IPS-18c (cell line): ENCODE data around the gene ATP6V1B1.

Experiments used
- H3K4me3 ChIP-seq: 2 replicates; pipeline ENCODE4 v1.7.0; 2013; ENCODE audit warnings: low read depth, mild to moderate bottlenecking, low read length, moderate library complexity; ENCODE audit not compliant: insufficient read depth
- H3K9me3 ChIP-seq: one replicate; pipeline ENCODE4 v1.6.1; 2013; ENCODE audit warnings: mild to moderate bottlenecking, low read length, moderate library complexity; ENCODE audit not compliant: control insufficient read depth, insufficient read depth

Gene ATP6V1B1

GRCh38 chr2:70936979-70937811, 1.5 kb downstream of the ATP6V1B1 start:
- Histone ChIP-seq H3K9me3 (no peaks in the 10 kb centered on the region), H3K4me3 (no peak overlapping the region)

GRCh38 chr2:70937866-70938585, 2.3 kb downstream of the ATP6V1B1 start:
- no peaks in the 10 kb centered on the region for H3K9me3 ChIP-seq
- no peak overlapping the region for H3K4me3 ChIP-seq

GRCh38 chr2:70938586-70938950, 2.9 kb downstream of the ATP6V1B1 start:
- Histone ChIP-seq H3K4me3 (peak overlapping the region; percentile 11; the same call in 1 of the 2 replicates), H3K9me3 (no peaks in the 10 kb centered on the region)

- Histone ChIP-seq H3K4me3 (peak overlapping the region; percentile 11; the same call in 1 of the 2 replicates), H3K9me3 (no peaks in the 10 kb centered on the region)
Measured at GRCh38 chr2:70939001-70939838, 3.5 kb downstream of the ATP6V1B1 start.

- H3K9me3 ChIP-seq: no peaks in the 10 kb centered on the region
- H3K4me3 ChIP-seq: 0 out of 2 replicates have a peak overlapping the region, but pooled peaks have one; percentile 11
Measured at GRCh38 chr2:70939839-70940580, 4.3 kb downstream of the ATP6V1B1 start.

GRCh38 chr2:70941186-70941585, 5.5 kb downstream of the ATP6V1B1 start:
- no peak overlapping the region for H3K4me3 ChIP-seq
- no peaks in the 10 kb centered on the region for H3K9me3 ChIP-seq

- Histone ChIP-seq H3K4me3 (no peak overlapping the region), H3K9me3 (no peaks in the 10 kb centered on the region)
Measured at GRCh38 chr2:70941701-70942100, 6.0 kb downstream of the ATP6V1B1 start.

- Histone ChIP-seq H3K4me3 (no peak overlapping the region; the same call in 1 of the 2 replicates), H3K9me3 (no peaks in the 10 kb centered on the region)
Measured at GRCh38 chr2:70942396-70943204, 6.9 kb downstream of the ATP6V1B1 start.

GRCh38 chr2:70943205-70943871, 7.6 kb downstream of the ATP6V1B1 start:
- no peaks in the 10 kb centered on the region for H3K9me3 ChIP-seq
- H3K4me3 ChIP-seq: no peak overlapping the region

GRCh38 chr2:70944111-70944690, 8.5 kb downstream of the ATP6V1B1 start:
- Histone ChIP-seq H3K4me3 (no peak overlapping the region), H3K9me3 (no peaks in the 10 kb centered on the region)

GRCh38 chr2:70946832-70947442, 11.2 kb downstream of the ATP6V1B1 start:
- no peaks in the 10 kb centered on the region for H3K9me3 ChIP-seq
- no peak overlapping the region for H3K4me3 ChIP-seq

- no peak overlapping the region for H3K4me3 ChIP-seq
Measured at GRCh38 chr2:70947556-70948184, 12.0 kb downstream of the ATP6V1B1 start.

GRCh38 chr2:70948337-70949003, 12.8 kb downstream of the ATP6V1B1 start:
- Histone ChIP-seq H3K9me3 (no peaks in the 10 kb centered on the region), H3K4me3 (no peak overlapping the region)

More at GRCh38 chr2:70947556-70948184, 12.0 kb downstream of the ATP6V1B1 start:
- no peaks in the 10 kb centered on the region for H3K9me3 ChIP-seq

GRCh38 chr2:70949086-70949485, 13.4 kb downstream of the ATP6V1B1 start:
- Histone ChIP-seq H3K9me3 (no peaks in the 10 kb centered on the region), H3K4me3 (no peak overlapping the region)
